Vagina (tissue), 2 donors: Measurements from ENCODE around the gene CCDC127. TPM values are rescaled to one million over a fixed set of nuclear protein-coding genes. Genes with fewer than 3 reads are reported as not detected.

Experiments
- DNase-seq, 2 donors: peaks; one replicate each; pipeline ENCODE4 v3.0.0-alpha.2; 2017; ENCODE audit errors: extremely low spot score in 2 of 2
- H3K27ac ChIP-seq: fragments of 200-600 bp; sonication (generic); one replicate; pipeline ENCODE4 v1.5.1; 2019
- H3K27me3 ChIP-seq: fragments of 200-600 bp; sonication (generic); one replicate; pipeline ENCODE4 v1.5.1; 2019
- H3K36me3 ChIP-seq, 2 donors: fragments of 200-600 bp; sonication (generic); one replicate each; pipeline ENCODE4 v1.5.1; 2017 to 2019
- H3K4me1 ChIP-seq: fragments of 200-600 bp; sonication (generic); one replicate; pipeline ENCODE4 v1.5.1; 2019
- H3K4me3 ChIP-seq, 2 donors: fragments of 200-600 bp; sonication (generic); 1 replicate in 1 of 2; 2 replicates in 1 of 2; pipeline ENCODE4 v1.5.1; 2016 to 2019
- H3K9me3 ChIP-seq: fragments of 200-600 bp; sonication (generic); one replicate; pipeline ENCODE4 v1.5.1; 2019
- POLR2A ChIP-seq, 2 donors: fragments of 450-650 bp; IDR thresholded peaks; one replicate each; pipeline ENCODE4 v1.6.1; 2017; ENCODE audit warnings: antibody characterized with exemption in 2 of 2, mild to moderate bottlenecking in 2 of 2, moderate library complexity in 2 of 2
- POLR2AphosphoS5 ChIP-seq, 2 donors: sonication (generic); formaldehyde crosslinking; IDR thresholded peaks; one replicate each; pipeline ENCODE4 v1.9.0; 2017; ENCODE audit warnings: antibody characterized with exemption in 2 of 2, mild to moderate bottlenecking in 2 of 2, low read depth in 1 of 2; ENCODE audit not compliant: insufficient read depth in 1 of 2
- intact Hi-C: fragments of 100-400 bp; cut with DNase I; formaldehyde crosslinking; loops from one replicate; pipeline ENCODE4 v1.15.1; 2023
- total RNA-seq: library from RNA; depleted of rRNA; stranded (reverse); fragments of >200 nt; gene quantifications from one replicate; pipeline ENCODE4 v1.2.3, GENCODE V29; 2016
- TF ChIP-seq, protein P1 (sequence below), 3 experiments: fragments of 450-650 bp in 2 of 3; fragments of 200-600 bp in 1 of 3; sonication (generic) in 1 of 3; IDR thresholded peaks; one replicate each; pipeline ENCODE4 v1.5.1; 2017 to 2019; ENCODE audit warnings: antibody characterized with exemption in 3 of 3, mild to moderate bottlenecking in 2 of 3, moderate library complexity in 2 of 3

Gene CCDC127
- total RNA-seq, 1 donor from 2014 or later: 4.2 TPM

DNA sequence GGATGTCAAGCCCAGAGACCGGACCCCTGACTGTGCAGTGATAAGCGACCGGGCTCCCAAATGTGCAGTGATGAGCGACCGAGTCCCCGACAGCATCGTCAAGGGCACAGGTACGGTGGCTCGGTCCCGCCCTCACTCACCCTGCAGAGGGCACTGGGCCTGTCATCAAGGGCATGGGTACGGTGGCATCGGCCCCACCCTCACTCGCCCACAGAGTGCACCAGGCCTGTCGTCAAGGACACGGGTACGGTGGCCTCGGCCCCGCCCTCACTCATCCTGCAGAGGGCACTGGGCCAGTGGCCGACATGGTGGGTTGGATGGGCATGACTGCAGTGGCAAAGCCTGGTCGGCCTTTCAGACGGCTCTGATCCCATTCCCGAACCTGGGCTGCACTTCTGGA lies 36.4 kb downstream of the CCDC127 start:
- Histone ChIP-seq H3K27me3 (no peaks in the 10 kb centered on the region), H3K36me3 (no peaks in the 10 kb centered on the region), H3K9me3 (no peaks in the 10 kb centered on the region), H3K27ac (no peak overlapping the region), H3K4me1 (no peaks in the 10 kb centered on the region), H3K4me3 (no peak overlapping the region)
- TF ChIP-seq POLR2A (IDR thresholded peaks at IDR 0.05): no peak
- TF ChIP-seq, protein P1, sequence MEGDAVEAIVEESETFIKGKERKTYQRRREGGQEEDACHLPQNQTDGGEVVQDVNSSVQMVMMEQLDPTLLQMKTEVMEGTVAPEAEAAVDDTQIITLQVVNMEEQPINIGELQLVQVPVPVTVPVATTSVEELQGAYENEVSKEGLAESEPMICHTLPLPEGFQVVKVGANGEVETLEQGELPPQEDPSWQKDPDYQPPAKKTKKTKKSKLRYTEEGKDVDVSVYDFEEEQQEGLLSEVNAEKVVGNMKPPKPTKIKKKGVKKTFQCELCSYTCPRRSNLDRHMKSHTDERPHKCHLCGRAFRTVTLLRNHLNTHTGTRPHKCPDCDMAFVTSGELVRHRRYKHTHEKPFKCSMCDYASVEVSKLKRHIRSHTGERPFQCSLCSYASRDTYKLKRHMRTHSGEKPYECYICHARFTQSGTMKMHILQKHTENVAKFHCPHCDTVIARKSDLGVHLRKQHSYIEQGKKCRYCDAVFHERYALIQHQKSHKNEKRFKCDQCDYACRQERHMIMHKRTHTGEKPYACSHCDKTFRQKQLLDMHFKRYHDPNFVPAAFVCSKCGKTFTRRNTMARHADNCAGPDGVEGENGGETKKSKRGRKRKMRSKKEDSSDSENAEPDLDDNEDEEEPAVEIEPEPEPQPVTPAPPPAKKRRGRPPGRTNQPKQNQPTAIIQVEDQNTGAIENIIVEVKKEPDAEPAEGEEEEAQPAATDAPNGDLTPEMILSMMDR (IDR thresholded peaks at IDR 0.05): no peak
- no peak for TF ChIP-seq POLR2AphosphoS5 (IDR thresholded peaks at IDR 0.05; ENCODE audit: insufficient read depth in 1 of 2, low read depth in 1 of 2)
- no peak for DNase-seq
- intact Hi-C loops: no loop called here

DNA sequence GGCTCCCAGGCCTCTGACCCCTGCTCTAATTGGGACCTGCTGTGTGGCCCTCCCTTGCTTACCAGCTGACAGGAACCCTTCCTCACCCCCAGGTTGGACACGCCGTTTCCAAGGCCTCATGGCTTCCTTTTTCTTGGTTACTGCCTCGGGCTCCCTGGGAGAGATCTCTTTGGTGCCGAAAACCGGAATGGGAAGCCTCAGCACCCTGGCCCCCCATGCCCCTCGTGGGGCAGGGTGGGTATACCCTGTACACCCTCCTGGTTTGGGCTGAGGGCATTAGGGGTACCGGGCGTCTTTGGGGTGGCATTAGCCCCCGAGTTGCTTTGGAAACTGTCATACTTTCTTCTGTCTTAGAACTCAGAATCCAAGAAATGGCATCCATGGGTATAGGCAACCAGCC lies 36.8 kb downstream of the CCDC127 start:
- no peaks in the 10 kb centered on the region for H3K9me3 ChIP-seq
- TF ChIP-seq, protein P1 (IDR thresholded peaks at IDR 0.05): no peak
- TF ChIP-seq POLR2AphosphoS5 (IDR thresholded peaks at IDR 0.05; ENCODE audit: insufficient read depth in 1 of 2, low read depth in 1 of 2): no peak
- TF ChIP-seq POLR2A (IDR thresholded peaks at IDR 0.05): no peak
- no peak overlapping the region for H3K27ac ChIP-seq
- H3K4me1 ChIP-seq: no peaks in the 10 kb centered on the region
- no peak overlapping the region for H3K4me3 ChIP-seq
- H3K27me3 ChIP-seq: no peaks in the 10 kb centered on the region
- DNase-seq: no peak
- no peaks in the 10 kb centered on the region for H3K36me3 ChIP-seq
- intact Hi-C loops: no loop called here

DNA sequence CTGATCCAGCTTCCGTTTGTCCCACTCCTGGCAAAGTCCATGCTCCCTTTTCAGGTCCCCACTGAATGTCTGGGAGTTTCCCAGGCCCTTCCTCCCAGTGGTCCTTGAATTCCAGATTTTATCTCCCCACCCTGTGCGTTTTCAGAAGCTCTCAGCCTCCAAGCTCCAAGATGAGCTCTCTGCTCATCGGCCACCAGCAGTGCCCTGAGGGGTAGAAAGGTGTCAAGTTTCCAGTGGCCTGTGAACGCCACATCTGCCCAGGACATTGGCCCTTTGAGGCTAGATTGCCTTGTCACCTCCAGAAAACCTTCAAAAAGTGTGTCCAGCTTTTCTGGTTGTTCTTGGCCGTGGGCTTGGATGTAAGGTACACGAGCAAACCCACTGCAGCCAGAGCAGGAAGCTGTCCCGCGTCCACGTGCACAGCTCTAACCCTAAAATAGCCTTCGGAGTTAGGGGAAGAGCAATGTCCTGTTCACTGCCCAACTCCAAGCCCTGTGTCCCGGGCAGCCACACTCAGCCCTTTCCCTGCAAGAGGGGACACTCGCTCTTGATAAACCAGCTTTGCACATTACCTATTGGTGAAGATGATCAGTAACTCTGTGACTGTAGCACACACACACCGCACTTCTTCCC lies 37.6 kb downstream of the CCDC127 start:
- Histone ChIP-seq H3K36me3 (no peaks in the 10 kb centered on the region), H3K4me1 (no peaks in the 10 kb centered on the region), H3K9me3 (no peaks in the 10 kb centered on the region), H3K4me3 (no peak overlapping the region), H3K27ac (no peak overlapping the region), H3K27me3 (no peaks in the 10 kb centered on the region)
- TF ChIP-seq POLR2AphosphoS5 (IDR thresholded peaks at IDR 0.05; ENCODE audit: insufficient read depth in 1 of 2, low read depth in 1 of 2): no peak
- TF ChIP-seq POLR2A (IDR thresholded peaks at IDR 0.05): no peak
- TF ChIP-seq, protein P1 (IDR thresholded peaks at IDR 0.05): no peak
- DNase-seq: no peak
- intact Hi-C loops: no loop called here

DNA sequence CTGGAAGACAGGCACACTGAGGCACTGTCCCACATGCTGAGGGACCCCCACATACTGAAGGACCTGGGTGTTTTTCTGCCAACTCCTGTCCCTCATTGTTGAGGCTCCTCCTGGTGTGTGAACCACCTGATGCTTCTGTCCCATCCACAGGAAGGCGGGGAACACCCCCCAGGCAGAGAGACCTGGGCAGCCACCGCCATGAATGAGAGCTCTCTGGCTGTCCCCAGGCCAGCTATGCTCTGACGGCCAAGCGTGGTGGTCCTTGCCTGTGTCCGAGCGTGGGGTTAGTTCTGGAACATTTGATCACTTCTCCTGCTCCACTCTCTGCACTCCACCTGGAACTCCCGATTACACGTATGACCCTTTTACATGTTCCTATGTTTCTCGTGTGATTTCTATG lies 38.6 kb downstream of the CCDC127 start:
- Histone ChIP-seq H3K4me1 (no peaks in the 10 kb centered on the region), H3K9me3 (no peaks in the 10 kb centered on the region), H3K27ac (no peak overlapping the region), H3K4me3 (no peak overlapping the region), H3K27me3 (no peaks in the 10 kb centered on the region), H3K36me3 (no peaks in the 10 kb centered on the region)
- no peak for DNase-seq
- intact Hi-C loops: no loop called here
- TF ChIP-seq POLR2AphosphoS5 (IDR thresholded peaks at IDR 0.05; ENCODE audit: insufficient read depth in 1 of 2, low read depth in 1 of 2) (no peak), POLR2A (IDR thresholded peaks at IDR 0.05) (no peak)
- TF ChIP-seq, protein P1 (IDR thresholded peaks at IDR 0.05): no peak

DNA sequence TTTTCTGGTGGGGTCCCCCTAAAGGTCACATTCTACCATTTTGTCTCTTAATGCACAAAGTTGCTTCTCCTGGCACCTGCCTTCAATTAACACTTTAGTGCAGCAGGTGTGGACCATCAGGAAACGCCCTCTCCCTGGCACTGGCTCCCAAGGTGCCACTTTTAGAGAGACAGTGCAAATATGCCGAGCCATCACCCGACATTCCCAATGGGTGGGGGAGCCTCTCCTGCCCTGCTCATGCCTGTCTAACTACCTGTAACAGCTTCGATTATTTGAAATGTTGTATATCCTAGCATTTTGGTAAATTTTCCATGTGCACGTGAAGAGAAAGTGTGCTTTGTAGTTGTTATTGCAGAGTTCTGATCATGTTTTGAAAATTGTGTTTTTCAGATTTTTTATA lies 39.8 kb downstream of the CCDC127 start:
- TF ChIP-seq POLR2AphosphoS5 (IDR thresholded peaks at IDR 0.05; ENCODE audit: insufficient read depth in 1 of 2, low read depth in 1 of 2) (no peak), POLR2A (IDR thresholded peaks at IDR 0.05) (no peak)
- TF ChIP-seq, protein P1 (IDR thresholded peaks at IDR 0.05): no peak

More for the DNA sequence above, 39.8 kb downstream of the CCDC127 start:
- intact Hi-C loops: no loop called here
- Histone ChIP-seq H3K4me1 (no peaks in the 10 kb centered on the region), H3K4me3 (no peak overlapping the region), H3K27me3 (no peaks in the 10 kb centered on the region), H3K9me3 (no peaks in the 10 kb centered on the region), H3K36me3 (no peaks in the 10 kb centered on the region), H3K27ac (no peak overlapping the region)
- no peak for DNase-seq
